NOMO-1 treated with dmso at 0.1 percent for 144 hours (cell line): Measurements from ENCODE around the gene PPP6R2.

Experiments
- DNase-seq: peaks from one replicate; lab custom pipeline; 2025; ENCODE audit not compliant: unreplicated experiment; lab: John Stamatoyannopoulos, UW

PPP6R2 gene

DNA sequence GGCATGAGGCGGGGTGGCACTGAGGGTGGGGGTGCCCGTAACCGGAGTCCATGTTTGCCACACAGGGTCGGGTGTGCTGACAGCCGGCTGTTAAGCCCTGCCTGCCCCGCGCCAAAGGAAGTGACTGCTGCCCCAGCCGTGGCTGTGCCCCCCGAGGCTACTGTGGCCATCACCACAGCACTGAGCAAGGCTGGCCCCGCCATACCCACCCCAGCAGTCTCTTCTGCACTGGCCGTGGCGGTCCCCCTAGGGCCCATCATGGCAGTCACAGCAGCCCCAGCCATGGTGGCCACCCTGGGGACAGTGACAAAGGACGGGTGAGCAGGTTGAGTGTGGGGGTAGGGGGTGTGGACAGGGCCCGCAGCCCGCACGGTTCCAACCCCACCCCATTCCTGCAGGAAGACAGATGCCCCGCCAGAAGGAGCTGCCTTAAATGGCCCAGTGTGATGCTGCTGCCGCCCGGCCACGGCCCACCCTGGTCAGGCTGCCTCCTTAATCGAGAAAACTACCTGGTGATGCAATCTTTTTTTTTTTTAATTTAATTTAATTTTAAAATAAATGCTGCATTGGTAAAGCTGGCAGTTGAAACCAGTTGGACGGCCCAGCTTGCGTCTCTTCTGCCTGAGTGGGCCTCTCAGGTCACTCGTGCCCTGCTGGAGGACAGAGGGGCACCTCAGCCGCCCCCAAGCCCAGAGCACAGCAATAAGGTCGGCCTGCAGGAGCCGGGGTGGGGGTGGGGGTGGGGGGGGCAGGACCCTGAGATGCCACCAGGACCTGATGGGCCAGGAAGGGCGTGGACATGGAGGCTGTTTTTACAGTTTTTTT is 100.9 kb downstream of the PPP6R2 start:
- DNase-seq: no peak

DNA sequence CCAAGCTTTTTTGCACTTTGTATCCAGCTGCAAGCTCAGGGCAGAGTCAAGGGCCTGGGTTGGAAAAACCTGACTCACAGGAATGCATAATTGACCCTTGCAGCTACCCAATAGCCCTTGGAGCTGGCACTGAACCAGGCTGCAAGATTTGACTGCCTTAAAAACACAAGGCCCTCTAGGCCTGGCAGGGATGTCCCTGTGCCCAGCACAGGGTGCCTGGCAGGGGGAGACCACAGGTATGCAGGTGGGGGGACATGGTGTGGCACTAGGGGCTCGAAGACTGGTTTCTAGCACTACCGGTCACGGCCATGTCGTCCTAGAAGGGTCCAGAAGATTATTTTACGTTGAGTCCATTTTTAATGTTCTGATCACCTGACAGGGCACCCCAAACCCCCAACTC is 101.5 kb downstream of the PPP6R2 start:
- no peak for DNase-seq

DNA sequence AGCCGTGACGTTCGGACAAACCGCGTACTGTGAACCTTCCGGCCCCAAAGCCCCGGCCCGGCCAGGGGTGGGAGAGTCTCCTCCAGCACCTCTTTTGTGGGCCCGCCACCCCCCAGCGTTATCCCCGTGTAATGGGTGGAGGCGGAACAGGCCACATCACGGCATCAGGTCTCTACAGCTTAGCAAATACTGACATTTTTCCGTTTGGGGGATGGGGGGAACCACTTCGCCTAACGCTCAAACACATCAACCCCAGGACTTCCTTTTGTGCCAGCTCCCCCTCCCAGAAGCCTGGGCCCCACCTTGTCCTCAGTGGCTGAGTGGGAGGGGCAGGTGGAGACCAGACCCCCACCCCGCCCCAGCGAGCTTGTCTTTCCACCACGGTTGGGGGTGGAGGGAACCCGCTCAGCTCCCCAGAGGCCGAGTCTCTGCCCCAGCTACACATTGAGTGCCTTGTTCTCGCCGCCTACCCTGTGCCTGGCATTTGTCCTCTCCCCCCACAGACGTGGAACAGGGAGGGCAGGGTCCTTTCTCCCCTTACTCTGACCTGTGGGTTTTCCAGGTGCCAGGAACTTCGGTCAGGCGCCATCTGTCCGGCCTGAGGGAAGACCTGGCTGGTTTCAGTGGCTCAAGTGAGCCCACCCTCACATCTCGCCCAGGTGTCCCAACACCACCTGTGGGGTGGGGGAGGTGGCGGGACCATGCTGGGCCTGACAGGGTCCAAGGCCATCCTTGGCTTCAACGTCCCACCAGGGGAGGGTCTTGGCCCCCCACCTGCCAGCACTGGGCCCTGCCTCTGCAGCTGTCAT is 102.1 kb downstream of the PPP6R2 start:
- no peak for DNase-seq

DNA sequence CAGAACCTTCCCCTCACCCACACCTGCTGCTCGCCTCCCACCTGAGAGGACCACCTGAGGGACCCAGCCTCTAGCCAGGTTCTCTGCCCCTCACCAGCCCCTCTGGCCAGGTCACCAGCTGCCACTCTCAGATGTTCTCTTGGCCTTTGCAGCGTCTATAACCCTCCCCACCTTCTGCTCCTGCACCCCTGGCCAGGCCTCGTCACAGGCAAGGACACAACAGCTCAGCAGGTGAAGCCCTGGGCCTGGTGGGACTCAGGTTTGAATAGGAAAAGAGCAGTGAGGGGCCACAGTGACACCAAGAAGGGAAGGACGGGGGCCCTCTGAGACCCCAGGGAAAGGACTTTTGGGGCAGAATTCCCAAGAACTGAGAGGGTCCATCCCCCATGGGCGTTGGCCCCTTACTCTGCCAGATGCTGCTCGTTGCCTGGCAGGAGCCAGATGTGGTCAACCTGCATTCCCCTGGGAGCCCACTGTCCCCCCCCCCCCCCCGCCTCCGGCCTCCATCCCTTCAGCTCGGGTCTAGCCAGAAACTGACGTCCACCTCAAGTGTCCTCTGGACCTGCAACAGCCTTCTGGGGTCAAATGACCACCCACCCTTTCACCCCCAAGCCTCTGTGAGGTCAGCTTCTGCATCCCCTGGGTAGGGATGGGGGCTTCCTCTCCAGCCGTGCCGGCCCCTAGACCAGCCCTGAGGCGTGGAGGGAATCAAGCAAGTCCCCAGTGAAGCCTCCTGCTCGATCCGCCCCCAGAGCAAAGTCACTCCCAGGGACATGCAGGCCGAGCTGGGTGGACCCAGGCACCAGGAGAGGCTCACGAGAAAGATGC is 103.0 kb downstream of the PPP6R2 start:
- no peak for DNase-seq

DNA sequence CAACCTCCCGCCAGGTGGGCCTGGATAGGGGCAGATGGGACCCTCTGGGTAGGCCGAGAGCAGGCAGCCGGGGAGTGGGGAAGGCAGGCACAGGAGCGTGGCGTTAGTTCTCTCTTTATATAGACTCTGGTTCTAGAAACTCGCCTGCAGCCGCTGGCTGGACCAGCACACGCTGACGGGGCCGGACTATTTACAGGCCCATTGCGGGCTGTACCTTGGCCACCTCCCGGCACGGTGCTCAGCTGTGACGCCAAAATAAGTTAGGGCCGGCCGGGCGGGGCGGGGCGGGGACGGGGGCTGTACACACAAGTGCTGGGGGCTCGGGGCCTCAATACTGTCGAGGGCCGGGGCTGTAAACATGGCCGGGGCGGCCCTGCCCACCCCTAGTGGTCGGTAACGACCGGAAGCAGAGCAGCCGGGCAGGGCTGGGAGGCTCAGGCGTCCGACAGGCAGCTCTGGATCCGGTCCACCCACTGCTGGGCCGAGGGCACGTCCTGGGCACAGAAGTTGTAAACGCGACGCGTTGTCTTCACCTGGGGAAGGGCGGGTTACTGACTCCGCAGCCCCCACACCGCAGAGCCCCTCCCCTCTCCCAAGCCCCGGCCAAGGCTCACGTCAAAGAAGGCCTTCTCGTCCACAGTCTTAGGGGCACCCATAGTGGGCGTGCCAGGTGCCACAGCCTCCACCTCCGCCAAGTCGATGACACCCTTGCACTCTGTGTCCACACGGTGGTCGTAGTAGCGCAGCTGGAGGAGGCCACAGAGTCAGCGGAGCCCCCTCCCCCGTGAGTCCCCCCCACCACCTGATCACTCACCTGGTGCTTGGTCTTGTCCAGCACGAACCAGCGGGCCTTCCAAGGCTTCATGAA is 103.8 kb downstream of the PPP6R2 start:
- DNase-seq: no peak

DNA sequence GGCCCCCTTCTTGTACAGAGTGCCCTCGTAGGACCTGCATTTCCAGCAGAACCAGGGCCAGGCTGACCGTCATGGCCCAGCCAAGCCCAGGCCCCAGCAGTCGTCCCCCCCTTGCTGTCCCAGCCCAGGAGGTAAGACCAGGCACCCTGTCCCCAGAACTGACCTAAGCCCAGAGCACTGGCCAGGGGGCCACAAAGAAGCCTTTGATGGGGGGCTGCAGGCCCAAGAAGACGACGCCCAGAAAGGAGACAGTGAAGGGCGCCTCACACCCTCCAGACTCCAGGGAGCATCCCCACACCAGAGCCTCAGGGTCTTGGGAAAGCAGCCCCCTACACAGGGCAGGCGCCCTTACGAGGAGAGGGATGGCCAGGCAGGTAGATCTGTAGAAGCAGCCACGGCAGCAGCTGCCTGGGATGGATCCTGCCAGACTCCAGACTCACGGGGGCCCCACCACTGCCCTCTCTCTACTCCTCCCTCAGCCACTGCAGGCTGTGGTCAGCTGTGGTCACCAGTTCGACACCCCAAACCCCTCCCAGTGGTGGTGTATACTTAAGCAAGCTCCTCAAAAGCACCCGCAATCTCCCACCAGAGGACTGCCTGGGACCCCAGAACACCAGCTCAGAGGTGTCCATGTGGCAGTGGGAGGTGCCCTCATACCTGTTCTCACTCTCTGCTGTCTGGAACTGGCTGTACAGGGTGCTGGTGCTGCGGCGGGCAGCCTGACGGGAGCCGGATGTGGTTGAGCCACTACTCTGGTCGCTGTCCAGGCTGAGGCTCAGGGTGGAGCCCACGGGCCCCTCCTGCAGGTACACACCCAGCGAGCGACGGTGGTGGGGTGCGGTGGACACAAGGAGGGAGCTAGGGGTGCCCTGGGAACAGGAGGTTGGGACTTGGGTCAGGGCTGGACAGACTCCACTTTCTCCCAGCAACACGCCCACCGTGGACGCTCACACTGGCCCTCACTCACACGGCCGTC is 104.7 kb downstream of the PPP6R2 start:
- DNase-seq: no peak

DNA sequence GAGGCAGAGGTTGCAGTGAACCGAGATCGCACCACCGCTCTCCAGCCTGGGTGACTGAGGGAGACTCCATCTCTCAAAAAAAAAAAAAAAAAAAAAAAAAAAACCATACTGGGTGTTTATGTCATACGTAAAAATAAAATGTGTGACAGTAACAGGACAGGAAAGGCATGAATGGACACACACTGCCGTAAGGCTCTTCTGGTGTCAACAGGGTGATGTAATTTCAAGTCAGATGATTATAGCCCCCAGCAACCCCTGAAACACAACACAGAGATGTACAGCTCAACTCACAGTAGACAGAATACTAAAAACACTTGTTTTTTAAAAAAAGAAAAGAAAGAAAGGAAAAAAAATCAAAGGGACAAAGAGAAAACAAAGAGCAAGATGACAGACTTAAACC is 109.5 kb downstream of the PPP6R2 start:
- no peak for DNase-seq

DNA sequence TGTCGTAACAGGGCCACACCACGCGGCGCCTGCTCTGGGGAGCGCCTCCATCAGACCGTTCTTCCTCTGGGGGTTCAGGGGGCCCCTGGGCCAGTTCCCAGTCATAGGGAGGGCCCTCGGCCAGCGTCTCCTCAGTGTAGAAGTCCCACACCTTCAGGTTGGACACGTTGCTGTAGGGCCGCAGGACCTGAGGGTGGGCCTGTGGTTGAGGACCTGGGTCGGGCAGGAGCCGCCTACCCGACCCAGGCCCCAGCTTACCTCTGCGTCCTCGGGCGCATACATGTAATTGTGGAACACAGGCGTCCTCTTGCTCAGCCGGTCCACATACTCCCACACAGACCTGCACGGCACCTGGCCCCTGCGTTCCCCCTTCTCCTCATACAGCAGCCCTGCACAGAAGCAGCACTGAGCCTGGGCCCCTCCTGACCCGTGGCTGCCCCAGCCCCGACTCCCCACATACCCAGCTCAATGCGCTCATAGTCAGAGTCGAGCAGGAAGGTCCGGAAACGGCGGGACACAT is 111.5 kb downstream of the PPP6R2 start:
- DNase-seq: no peak

DNA sequence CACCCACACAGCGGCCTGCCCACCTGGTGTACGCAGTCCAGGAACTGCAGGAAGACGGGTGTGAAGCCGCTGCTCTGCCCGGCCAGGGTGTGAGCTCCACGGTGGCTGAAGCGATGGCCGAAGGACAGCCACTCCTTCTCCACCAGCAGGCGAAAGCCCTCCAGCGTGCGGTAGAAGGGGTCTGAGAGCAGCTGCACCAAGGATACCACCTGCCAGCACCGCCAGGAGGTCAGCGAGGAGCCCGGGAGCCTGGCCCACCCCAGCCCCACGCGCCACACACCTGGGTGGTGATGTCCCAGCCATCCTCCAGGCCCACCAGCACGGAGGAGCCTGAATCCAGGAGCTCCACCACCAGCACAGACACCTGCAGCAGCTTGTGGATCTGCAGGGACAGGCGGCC is 112.1 kb downstream of the PPP6R2 start:
- no peak for DNase-seq

DNA sequence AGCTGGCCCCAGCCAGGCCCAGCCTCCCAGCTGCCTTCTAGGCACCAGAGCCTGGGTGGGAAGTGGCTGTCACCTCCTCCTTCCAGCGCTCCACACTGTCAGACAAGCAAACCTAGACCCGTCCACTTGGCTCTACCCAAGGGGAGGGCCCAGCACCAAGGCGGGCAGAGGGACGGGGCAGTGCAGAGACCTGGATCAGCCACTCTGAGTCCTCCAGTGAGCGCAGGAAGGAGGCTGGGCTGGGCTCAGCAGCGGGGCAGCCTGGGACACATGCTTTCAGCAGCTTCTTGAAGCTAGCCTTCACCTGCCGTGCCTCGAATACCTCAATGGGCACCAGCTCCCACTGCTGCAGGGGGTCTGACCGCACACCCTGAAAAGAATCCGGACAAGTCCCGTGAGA is 112.9 kb downstream of the PPP6R2 start:
- DNase-seq: no peak

DNA sequence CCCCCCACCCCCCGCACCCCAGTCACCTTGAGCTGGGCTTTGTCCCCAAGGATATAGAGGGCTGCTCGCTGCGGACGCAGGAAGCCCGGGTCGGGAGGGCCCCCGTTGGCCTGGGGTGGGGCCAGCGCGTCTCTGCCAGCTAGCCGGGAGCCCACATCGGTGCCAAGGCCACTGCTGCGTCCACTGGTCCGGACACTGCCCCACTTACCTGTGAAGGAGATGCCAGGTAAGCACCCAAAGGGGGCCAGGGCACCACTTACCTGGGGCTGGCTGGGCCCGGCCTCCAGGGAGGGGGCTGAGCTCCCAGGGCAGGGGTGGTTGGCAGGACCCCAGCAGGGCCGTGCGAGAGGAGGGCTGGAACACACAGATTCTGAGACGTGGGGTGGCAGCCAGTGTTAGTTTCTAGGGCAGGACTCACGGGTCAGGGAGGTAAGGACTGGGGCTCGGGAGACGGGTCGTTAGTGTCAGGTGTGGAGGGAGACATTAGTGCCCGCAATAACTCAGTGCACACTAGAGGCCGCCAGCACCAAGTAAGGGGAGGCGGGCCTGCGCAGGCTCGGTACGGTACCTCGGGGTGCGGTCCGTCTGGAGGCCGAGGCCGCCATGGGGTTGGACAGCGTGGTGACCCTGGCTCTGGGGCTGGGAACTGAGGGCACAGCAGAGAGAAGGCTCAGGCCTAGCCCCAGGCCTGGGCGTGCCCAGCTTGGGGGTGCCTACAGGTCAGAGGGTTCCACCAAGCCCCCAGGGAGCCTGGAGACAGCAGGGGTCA is 113.5 kb downstream of the PPP6R2 start:
- no peak for DNase-seq

DNA sequence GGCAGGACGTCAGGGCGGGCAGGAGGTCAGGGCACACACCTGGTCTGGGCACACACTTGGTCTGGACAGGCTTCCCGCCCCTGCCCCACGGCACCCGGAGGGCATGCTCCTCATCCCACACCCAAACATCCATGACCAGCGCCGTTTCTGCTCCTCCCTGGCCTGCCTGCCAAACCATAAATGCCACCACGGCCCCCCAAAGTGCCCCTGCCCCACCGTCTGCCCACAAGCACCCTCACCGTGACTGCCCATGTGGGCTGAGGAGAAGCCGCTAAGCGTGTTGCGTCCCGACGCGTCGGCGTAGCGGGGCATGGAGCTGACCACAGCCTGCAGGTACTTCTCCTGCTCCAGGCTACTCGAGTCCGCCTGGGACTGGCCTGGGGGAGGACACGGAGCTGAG is 115.9 kb downstream of the PPP6R2 start:
- DNase-seq: no peak

DNA sequence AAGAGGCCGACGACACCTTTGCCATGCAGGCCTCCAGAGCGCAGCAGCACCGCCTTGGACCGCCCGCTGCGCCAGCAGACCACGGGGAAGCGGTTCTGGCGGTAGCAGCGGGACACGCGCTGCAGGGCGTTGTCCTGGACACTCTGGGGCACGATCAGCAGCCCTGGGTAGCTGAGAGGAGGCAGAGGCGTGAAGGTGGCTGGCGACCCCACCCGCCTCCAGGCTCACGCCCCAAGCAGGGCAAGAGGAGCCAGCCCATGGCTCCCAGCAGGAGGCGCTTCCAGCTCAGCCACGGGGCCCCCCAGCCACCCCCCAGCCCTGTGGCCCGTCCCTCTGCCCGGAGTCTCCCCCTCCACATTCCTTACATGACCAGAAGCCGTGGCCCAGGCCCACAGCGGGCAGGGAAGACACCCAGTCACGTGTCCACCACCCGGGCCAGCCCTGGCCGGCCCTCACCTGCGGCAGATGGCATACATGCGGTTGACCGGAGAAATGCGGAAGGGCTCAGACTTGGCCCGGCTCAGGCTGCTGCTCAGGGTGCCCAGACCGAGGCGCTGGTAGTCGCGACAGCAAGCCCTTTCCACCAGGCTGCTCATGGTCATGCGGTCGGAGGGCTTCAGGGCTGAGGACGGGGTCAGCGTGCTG is 116.5 kb downstream of the PPP6R2 start:
- DNase-seq: no peak

DNA sequence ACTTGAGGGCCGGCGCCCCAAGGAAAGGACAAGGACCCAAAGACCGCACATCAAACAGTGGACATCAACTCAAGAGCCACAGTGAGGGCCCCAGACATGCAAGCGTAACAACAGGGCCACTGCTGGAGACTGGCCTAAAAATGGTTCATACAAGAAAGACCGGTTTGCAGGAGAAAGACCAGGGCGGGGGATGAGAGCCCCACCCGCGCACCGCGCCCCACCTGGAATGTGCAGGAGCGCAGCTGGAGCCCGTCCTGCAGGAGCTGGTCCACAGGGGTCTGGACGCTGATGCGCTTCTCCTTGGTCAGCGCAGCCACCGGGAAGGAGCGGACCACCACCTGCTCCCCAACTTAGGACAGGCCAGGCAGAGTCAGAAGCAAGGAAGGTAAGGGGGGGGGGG is 117.8 kb downstream of the PPP6R2 start:
- DNase-seq: no peak

DNA sequence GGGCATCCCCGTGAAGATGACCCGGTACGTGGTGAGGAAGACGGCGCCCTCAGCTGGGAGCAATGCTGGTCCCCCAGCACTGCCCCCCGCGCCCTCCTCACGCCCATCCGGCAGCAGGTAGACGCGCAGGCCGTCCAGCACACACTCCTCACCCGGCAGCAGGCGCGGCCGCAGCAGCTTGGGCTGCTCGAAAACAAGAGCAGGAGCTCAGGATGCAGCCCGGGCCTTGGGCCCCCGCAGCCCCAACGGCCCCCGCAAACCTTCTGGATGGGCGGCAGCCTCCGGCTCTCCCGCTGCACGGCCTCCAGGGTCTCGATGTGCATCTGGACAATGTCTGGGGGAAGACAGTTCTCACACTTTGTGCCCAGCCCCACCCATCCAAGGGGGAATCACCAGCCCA is 118.4 kb downstream of the PPP6R2 start:
- no peak for DNase-seq

DNA sequence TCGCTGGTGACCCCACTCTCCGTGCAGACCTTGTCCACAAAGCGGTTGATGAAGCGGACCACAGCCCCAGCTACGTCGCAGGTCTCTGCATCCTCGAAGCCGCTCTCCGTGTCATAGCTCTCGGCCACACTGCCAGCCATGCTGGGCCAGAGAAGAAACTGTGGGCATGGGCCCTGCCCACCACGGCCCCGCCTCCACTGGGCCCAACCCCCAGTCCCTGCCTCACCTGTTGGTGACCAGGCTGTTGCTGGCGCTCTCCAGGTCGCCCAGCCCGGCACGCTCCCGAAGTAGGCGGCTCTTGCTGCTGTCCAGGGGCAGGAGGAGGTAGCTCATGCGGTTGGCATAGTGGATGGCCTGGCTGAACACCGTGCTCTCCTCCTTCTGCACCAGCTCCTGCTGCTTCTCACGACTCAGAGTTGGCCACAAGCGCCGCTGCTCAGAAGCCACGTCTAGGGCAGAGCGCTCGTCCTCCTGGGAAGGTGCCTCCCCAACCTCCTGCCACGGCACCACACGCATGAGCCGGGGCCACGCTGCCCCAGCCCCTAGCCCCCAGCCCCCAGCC is 118.9 kb downstream of the PPP6R2 start:
- DNase-seq: no peak

DNA sequence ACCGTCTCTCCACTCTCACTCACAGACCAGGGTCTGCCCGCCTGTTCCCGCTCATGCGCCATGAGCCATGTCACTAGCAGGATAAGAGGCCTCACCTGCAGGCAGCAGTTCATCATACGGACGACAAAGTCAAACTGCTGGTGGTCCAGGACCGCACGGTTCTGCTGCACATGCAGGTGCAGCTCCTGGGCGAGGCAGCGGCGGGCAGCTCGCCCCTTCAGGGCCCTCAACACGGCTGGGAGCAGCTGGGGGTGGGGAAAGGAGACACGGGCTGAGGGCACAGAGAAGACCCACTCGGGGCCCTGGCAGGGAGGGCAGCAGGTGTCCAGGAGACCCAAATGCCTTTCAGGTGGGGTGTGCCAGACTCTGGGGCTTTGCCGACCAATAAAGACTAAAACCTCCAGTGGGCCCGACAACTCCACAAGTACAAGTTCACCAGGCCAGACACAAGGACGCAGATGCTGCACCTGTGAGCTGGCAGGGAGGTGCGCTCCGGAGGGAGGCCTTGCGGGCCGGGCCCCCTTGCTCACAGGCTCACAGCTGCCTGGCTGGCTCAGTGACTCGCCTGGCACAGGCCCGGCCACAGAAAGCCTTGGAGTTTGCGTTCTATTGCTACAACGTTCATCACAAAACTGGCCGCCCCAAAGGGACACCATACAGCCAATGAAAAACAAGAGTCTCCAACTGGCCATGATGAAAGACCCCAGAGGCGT is 120.2 kb downstream of the PPP6R2 start:
- no peak for DNase-seq
